Kidney glomerular epithelial cell (primary cell): Measurements from ENCODE around the gene PFDN4.

Source experiments
- DNase-seq: peaks from one replicate; lab custom pipeline; 2025; lab: John Stamatoyannopoulos, UW

The PFDN4 gene

GRCh38 chr20:54268941-54269340 is 61.1 kb downstream of the PFDN4 start:
- no peak for DNase-seq
